Heart left ventricle (tissue), 13 donors: ENCODE data around the gene ARHGEF26.

Source experiments
- CTCF ChIP-seq, 12 donors: fragments of 200-600 bp; sonication (generic) in 4 of 12; IDR thresholded peaks; one replicate each; pipeline versions ENCODE4 v1.5.0 to v1.8.0; 2018 to 2022; ENCODE audit warnings: antibody characterized with exemption in 12 of 12, mild to moderate bottlenecking in 5 of 12
- POLR2A ChIP-seq, 2 donors: fragments of 450-650 bp; IDR thresholded peaks; one replicate each; pipeline ENCODE4 v1.6.1; 2017; ENCODE audit warnings: antibody characterized with exemption in 2 of 2, mild to moderate bottlenecking in 2 of 2, moderate library complexity in 2 of 2
- donor health status: ischemic (EF 13 %, LVEDD 7.1; RV severe dilation, severe dysfunction).
- donor health status: DM: no; HTN: yes; CAD: no.
- donor health status: DM: no; HTN: no; CAD: no.
- donor health status: ischemic (EF 25% LVEDD 6.9; RV normal size, moderate dysfunction).
- donor health status: ischemic (EF 25% LVEDD 5.7; RV mildly dilated, moderate dysfunction).
- donor health status: ischemic (EF 35%, LVEDD 5.7; RV mildly dilated, moderate dysfunction).
- donor health status: nonischemic (EF 11% LVEDD 7.7; RV severe dilation, severe dysfunction).
- donor health status: DM: yes; HTN: yes; CAD: no.
- donor health status: PGD.
- donor health status: ischemic (EF 29% LVEDD 5.4; RV normal size, mild dysfunction).
- donor health status: nonischemic (EF 23%, LVEDD 6.1; RV moderate dilation, normal function).

GRCh38 chr3:154290187-154290586 is 169.0 kb downstream of the ARHGEF26 start:
- no peak for TF ChIP-seq CTCF (IDR thresholded peaks at IDR 0.05)
- TF ChIP-seq POLR2A (IDR thresholded peaks at IDR 0.05): no peak
